HG02610 (cell line): Measurements from ENCODE around the gene FABP3.
"Not testable (repeated sequence)": the region's sequence is repeated elsewhere in the genome, so short reads cannot be mapped to it uniquely, and the experiment has no call there.

Source experiments
- ATAC-seq: cut with Tn5 transposase; IDR thresholded peaks from one replicate; pipeline ENCODE4 v1.9.1; 2021; ENCODE audit warnings: mild to moderate bottlenecking, moderate library complexity; ENCODE audit not compliant: unreplicated experiment

Gene FABP3

GRCh38 chr1:31399976-31400375 is 27.1 kb upstream of the FABP3 start:
- no peak for ATAC-seq

DNA sequence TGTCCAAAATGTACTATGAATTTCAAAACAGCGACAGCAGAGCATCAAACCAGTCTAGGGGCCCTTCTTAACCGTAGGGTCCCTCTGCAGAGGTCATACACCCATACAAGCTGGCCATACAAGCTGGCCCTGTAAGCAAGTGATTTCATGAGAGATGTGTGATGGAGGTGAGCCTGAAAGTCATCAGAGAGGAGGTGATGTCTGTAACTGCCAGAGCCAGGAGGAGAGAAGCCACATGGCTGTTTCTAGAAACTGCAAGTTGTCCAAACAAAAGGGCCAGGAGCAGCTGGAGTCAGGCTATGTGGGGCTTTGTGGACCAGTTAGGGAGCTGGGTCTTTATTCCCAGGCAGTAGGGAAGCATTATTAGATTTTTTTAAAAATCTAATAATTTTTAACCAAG is 25.4 kb upstream of the FABP3 start:
- ATAC-seq, result no peak

DNA sequence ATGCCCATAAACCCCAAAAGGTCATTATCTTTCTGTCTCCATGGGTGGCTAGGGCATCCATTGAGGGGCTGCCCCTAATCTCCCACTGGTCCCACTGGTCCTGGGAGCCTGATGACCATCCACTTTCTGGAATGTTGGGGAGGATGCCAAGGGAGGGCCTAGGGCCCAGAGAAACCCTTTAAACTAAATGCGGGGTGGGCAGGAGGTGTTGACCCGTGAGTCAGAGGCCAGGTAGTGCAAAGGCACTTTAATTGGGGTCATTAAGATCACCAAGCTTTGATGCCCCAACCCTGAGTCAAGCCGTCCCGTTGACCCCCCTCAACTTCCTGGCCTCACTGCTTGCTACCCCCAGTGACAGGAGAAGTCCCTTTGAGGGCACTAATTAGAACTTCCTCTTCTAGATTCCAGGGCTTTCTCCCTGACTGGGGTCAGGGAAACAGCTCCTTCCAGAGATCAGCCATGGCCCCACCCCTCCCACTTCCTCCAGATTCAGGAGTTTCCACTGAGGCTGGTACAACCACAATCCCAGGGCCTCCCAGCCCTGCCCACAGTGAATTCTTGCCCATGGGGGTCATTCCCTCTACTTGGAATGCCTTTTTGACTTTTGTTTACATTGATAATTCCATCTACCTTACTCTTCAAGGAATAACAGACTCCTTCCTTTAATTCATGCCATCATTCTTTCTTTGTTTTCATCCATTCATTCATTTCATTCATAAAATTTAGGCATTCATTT is 24.7 kb upstream of the FABP3 start:
- no peak for ATAC-seq

DNA sequence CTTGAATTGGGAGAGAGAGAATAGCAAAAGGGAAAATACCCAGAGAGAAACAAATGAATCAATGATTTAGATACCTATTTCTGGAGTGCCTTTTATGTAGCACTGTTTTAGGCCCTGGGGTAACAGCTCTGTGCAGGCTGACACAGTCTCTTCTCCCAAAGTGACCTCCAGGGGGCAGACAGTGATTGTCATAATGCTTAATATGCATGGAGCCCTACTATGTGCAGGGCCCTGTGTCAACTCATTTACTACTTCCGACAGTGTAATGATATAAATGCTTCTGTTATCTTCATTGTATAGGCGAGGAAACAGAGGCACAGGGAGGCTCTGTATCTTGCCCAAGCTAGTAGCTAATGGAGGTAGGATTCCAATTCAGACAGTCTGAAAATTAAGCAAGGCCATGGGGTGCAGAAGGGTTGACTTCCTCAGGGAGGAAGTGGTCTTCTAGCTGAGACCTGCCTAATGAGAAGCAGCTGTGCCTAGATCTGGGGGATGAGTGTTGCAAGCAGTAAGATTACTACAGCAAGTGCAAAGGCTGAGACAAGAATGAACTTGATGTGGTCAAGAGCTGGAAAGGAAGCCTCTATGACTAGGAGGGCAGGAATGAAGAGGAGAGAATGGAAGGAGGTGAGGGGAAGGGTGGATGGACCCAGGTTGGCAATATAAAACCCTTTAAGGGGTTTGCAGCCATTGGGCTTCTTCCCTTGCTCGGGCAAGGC is 23.9 kb upstream of the FABP3 start:
- ATAC-seq, result no peak

- ATAC-seq, result no peak
Measured at GRCh38 chr1:31394584-31395193, 21.8 kb upstream of the FABP3 start.

GRCh38 chr1:31393463-31393862 is 20.6 kb upstream of the FABP3 start:
- ATAC-seq, result no peak

- no peak for ATAC-seq
Measured at GRCh38 chr1:31390071-31390470, 17.2 kb upstream of the FABP3 start.

- ATAC-seq, result no peak
Measured at GRCh38 chr1:31389616-31390015, 16.7 kb upstream of the FABP3 start.

- ATAC-seq, result no peak
Measured at GRCh38 chr1:31387612-31388011, 14.7 kb upstream of the FABP3 start.

DNA sequence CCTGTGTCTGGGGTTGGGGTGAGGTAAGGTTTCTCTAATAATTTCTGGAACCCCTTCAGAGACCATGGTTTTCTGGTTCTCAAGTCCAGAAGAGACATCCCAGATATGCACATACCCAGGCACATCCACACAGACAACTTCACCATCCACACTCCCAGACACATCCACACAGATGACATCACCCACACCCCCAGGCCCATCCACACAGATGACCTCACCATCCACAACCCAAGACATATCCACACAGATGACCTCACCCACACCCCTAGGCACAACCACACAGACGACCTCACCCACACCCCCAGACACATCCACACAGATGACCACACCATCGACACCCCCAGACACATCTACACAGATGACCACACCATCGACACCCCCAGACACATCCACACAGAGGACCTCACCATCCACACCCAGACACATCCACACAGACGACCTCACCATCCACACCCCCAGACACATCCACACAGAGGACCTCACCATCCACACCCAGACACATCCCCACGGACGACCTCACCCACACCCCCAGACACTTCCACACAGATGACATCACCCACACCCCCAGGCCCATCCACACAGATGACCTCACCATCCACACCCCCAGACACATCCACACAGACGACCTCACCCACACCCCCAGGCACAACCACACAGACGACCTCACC is 13.8 kb upstream of the FABP3 start:
- ATAC-seq, result not testable (repeated sequence)

GRCh38 chr1:31383967-31384366 is 11.1 kb upstream of the FABP3 start:
- ATAC-seq, result no peak

- no peak for ATAC-seq
Measured at GRCh38 chr1:31382379-31382989, 9.6 kb upstream of the FABP3 start.

DNA sequence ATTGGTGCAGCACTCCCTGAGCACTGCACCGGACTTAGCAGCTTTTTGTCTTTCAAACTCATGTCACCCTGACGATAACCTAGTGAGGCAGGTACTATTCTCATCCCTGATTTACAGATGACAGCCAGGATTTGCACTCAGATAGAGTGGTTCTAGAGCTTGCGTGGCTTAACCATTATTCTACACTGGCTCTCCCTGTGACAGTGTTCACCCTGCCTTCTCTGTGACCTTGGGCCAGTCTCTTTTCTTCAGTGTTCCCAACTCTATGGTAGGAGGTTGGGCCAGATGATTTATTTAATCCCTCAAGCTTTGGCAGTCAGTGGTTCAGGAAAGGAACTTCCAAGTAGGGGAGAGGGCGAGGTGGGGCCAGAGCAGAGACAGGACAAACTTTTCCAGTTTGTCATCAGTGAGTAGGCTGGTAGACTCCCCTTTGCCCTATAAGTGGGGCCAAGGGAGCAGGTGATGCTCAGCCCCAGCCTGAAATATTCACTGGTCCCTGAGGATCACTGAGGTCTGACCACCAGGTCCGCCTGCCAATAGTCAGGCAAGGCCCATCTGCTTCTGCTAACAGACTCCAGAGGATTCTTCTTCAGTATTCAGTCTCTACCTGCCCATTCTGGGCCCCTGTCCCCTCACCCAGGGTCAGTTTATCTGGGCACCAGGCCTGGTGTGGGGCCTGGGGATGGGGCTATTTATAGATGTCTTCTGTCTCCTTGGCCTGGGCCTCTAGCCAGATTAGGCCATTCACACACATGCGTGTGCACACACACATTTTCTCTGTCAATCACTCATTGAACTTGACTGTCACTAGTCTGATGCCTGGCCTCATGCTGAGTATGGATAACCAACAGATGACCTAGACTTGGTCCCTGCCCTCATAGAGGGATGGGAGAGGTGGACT is 8.8 kb upstream of the FABP3 start:
- no peak for ATAC-seq

- ATAC-seq, result no peak
Measured at GRCh38 chr1:31380181-31380580, 7.3 kb upstream of the FABP3 start.

DNA sequence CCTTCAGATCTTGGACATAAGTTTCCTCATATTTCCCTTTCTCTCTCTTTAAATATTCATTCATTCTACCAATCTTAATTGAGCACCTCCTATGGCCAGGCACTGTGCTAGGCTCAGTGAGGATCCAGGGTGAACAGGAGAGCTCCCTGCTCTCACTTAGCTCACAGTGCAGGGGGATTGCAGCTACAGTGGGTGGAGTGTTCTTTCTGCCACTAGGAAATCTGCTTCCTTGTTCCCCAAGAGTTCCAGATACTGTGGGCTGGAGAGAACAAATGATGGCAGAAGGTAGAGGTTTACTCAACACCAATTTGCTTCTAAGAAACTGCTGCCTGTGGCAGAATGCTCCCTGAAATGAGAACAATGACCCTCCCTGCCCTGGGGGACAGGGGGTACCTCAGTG is 5.1 kb upstream of the FABP3 start:
- no peak for ATAC-seq

DNA sequence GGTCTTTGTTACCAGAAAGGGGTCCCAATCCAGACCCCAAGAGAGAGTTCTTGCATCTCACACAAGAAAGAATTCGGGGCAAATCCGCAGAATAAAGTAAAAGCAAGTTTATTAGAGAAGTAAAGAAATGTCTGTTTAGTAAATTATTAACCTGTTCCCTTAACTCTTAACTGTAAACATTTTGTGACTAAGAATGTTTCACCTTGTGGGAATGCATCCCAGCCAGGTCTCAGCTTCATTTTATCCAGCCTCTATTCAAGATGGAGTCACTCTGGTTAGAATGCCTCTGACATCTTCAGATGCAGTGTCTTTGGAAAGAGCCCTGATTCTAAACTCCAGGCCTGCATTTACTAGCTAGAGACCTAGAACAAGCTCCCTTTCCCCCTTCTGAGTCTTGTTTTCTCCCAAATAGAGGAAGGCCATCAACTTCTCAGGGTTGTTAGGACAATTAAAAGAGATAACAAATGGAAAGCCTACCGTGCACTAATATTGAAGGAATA is 4.5 kb upstream of the FABP3 start:
- no peak for ATAC-seq

DNA sequence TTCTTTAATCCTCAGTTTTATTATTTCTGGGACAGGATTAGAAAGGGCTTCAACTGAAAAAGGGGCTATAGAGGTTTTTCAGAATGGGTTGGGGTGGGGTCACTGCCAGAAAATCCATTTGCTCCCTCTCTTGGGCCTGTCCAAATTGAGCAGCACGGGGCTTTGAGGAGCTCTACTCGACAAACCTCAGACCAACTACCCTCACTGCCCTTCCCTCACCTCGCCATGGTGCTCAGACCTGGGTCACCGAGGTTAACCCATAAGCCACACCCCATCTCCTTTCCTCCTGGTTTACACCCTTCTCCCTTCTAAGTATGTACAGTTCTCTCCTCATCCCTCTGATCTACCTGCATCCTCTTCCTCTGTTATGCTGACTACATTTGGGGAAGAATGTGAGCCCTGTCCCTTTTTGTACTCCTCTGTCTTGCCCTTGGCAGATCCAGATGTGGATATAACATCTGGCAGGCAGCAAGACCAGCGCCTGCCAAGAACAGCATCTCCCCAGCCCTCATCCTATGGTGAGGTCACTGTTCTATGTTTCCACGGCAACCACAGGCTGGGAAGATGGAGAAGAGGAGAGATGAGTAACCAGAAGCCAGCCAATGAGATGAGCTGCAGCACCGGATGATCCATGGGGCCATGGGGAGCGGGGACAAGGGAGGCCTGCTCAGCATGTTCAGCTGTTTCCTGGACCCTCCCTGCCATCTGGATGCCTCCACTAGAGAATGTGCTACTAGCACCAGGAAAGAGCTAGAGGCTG is 3.7 kb upstream of the FABP3 start:
- ATAC-seq, result no peak

- no peak for ATAC-seq
Measured at GRCh38 chr1:31374511-31375196, 1.8 kb upstream of the FABP3 start.
